ENCODE data around the gene PSMD1.

PSMD1 gene

DNA sequence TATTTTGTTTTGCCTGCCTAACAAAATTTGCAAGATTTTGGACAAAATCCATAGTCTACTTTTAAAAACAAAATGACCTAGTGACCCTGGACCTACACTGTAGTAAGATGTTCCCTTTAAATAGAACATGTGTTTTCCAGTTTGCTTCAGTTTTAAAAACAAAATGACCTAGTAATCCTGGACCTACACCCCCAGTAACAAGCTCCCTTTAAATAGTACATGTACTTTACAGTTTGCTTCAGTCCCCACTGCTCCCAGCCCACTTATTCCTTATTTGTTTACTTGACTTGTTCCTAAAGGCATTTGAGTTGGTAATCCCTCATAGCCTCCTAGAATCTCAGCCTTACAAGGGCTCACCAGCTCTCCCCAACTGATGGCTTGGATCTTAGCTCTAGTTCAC, 102.6 kb downstream of the PSMD1 start:
- DNase-seq, result no peak
- Mint-ChIP-seq H3K4me3 (no peak overlapping the region), H3K9me3 (no peaks in the 10 kb centered on the region), H3K27ac (no peak overlapping the region), H3K36me3 (peaks cover 19% of the 10 kb centered on the region), H3K4me1 (peaks cover 13% of the 10 kb centered on the region), H3K27me3 (no peaks in the 10 kb centered on the region)
- CTCF ChIA-PET, result no interaction called here

DNA sequence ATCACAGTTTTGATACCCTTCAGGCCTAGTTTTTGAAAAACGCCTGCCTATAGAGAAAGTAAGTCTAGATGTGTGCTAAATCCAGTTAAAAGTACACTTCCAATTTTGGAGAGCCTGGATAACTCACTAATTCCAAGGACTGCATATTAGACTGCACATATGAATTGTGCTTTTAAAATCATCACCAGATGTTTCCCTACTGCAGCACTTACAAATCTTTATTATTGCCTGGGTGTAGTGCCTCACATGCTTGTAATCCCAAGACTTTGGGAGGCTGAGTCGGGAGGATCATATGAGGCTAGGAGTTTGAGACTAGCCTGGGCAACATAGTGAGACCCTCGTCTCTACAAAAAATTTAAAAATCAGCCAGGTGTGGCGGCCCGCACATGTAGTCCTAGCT, 104.0 kb downstream of the PSMD1 start:
- Mint-ChIP-seq H3K9me3 (no peaks in the 10 kb centered on the region), H3K36me3 (peaks cover 17% of the 10 kb centered on the region), H3K4me1 (peaks cover 13% of the 10 kb centered on the region), H3K27ac (no peak overlapping the region), H3K27me3 (no peaks in the 10 kb centered on the region), H3K4me3 (no peak overlapping the region)
- no peak for DNase-seq
- CTCF ChIA-PET, result no interaction called here

DNA sequence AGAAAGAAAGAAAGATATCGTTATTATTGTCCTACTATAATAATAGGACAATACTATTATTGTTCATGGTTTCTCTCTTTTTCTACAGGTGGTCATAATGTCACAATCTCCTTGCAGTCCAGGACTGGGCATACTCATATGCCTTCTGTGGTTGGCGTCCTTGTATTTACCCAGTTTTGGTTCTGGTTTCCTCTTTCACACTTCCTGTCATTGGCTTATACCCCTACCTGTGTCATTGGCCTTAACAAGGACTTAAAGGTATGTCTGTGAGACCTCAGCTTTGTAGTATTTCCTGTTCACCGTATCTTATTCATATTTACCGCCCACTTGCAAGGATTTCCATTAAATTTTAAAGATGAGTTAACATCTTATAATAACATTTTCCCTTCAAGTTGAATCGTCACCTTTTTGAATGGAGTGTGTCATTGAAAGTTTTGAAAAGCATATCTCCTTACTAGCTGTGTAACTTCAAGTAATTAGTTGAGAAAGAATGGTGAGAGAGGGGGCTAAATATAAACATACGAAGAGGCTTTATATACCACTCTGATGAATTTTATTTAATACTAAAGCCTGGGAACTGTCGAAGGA, 104.7 kb downstream of the PSMD1 start:
- Mint-ChIP-seq H3K27ac (no peak overlapping the region), H3K9me3 (no peaks in the 10 kb centered on the region), H3K4me1 (peaks cover 13% of the 10 kb centered on the region), H3K4me3 (no peak overlapping the region), H3K27me3 (no peaks in the 10 kb centered on the region), H3K36me3 (peaks cover 16% of the 10 kb centered on the region)
- no peak for DNase-seq
- CTCF ChIA-PET, result no interaction called here

DNA sequence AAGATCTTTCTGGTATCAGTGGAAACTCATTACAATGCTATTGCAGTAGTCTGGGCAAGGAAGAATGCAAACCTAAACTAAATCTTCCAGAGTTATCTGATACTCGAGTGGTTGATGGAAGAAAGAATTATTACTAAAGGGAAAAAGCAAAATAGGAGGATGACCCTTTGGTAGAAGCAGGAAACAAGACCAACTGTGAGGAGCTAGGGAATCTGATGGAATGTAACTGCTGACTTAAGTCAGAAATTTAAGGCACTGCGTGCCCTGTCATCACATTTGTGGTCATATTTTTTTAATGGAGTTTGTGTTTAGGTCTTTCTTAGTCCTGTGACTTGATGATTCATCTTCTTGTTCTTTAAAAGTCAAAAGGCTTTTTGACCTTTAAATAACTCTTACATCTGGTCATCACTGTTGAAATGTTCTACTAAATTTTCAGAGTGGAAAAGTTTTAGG, 105.2 kb downstream of the PSMD1 start:
- H3K4me3 Mint-ChIP-seq, result no peak overlapping the region

GRCh38 chr2:231163011-231163410, 106.3 kb downstream of the PSMD1 start:
- Mint-ChIP-seq H3K4me3 (no peak overlapping the region), H3K36me3 (peaks cover 25% of the 10 kb centered on the region), H3K27me3 (no peaks in the 10 kb centered on the region), H3K27ac (no peak overlapping the region), H3K9me3 (no peaks in the 10 kb centered on the region), H3K4me1 (peaks cover 13% of the 10 kb centered on the region)
- no peak for DNase-seq
- CTCF ChIA-PET, result no interaction called here

More for the DNA sequence above, 105.2 kb downstream of the PSMD1 start:
- DNase-seq, result no peak
- H3K27me3 Mint-ChIP-seq, result no peaks in the 10 kb centered on the region
- CTCF ChIA-PET, result no interaction called here
- peaks cover 18% of the 10 kb centered on the region for H3K36me3 Mint-ChIP-seq
- peaks cover 13% of the 10 kb centered on the region for H3K4me1 Mint-ChIP-seq
- H3K9me3 Mint-ChIP-seq, result no peaks in the 10 kb centered on the region
- H3K27ac Mint-ChIP-seq, result no peak overlapping the region

GRCh38 chr2:231163414-231164095, 106.9 kb downstream of the PSMD1 start:
- DNase-seq, result no peak
- no peaks in the 10 kb centered on the region for H3K9me3 Mint-ChIP-seq
- H3K4me1 Mint-ChIP-seq, result peaks cover 13% of the 10 kb centered on the region
- peaks cover 27% of the 10 kb centered on the region for H3K36me3 Mint-ChIP-seq
- H3K4me3 Mint-ChIP-seq, result no peak overlapping the region
- CTCF ChIA-PET, result no interaction called here
- H3K27ac Mint-ChIP-seq, result no peak overlapping the region
- no peaks in the 10 kb centered on the region for H3K27me3 Mint-ChIP-seq

GRCh38 chr2:231167745-231168459, 111.2 kb downstream of the PSMD1 start:
- peaks cover 35% of the 10 kb centered on the region for H3K36me3 Mint-ChIP-seq
- H3K4me3 Mint-ChIP-seq, result no peak overlapping the region

GRCh38 chr2:231168460-231169139, 111.9 kb downstream of the PSMD1 start:
- Mint-ChIP-seq H3K36me3 (peaks cover 35% of the 10 kb centered on the region), H3K27me3 (no peaks in the 10 kb centered on the region), H3K4me3 (no peak overlapping the region), H3K27ac (no peak overlapping the region), H3K9me3 (no peaks in the 10 kb centered on the region), H3K4me1 (no peaks in the 10 kb centered on the region)
- CTCF ChIA-PET, result no interaction called here
- no peak for DNase-seq

More at GRCh38 chr2:231167745-231168459, 111.2 kb downstream of the PSMD1 start:
- Mint-ChIP-seq H3K27ac (no peak overlapping the region), H3K27me3 (no peaks in the 10 kb centered on the region), H3K9me3 (no peaks in the 10 kb centered on the region), H3K4me1 (no peaks in the 10 kb centered on the region)
- no peak for DNase-seq
- CTCF ChIA-PET, result no interaction called here

- CTCF ChIA-PET, result no interaction called here
- no peak overlapping the region for H3K4me3 Mint-ChIP-seq
- no peaks in the 10 kb centered on the region for H3K27me3 Mint-ChIP-seq
- no peak for DNase-seq
- no peaks in the 10 kb centered on the region for H3K4me1 Mint-ChIP-seq
- H3K9me3 Mint-ChIP-seq, result no peaks in the 10 kb centered on the region
- no peak overlapping the region for H3K27ac Mint-ChIP-seq
- H3K36me3 Mint-ChIP-seq, result peaks cover 35% of the 10 kb centered on the region
These were observed 112.8 kb downstream of the PSMD1 start for GRCh38 chr2:231169488-231169887.

DNA sequence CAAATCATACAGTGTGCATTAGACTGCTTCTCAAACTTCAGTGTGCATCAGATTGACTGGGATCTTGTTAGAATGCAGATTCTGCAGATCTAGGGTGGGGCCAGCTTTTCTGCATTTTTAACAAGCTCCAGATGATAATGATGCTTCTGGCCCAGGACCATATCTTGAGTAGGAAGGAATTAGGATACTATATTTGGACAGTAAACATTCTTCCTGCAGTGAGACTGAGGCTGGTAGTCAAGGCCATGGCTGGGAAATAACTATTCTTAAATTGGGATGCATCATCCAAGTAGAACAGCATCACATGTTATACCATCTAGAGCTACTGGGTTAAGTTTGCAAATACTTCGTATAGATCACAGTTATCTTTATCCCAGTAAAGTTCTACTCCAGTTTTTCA, 113.4 kb downstream of the PSMD1 start:
- peaks cover 35% of the 10 kb centered on the region for H3K36me3 Mint-ChIP-seq
- DNase-seq, result no peak
- no peaks in the 10 kb centered on the region for H3K27me3 Mint-ChIP-seq
- H3K27ac Mint-ChIP-seq, result no peak overlapping the region
- CTCF ChIA-PET, result no interaction called here
- no peaks in the 10 kb centered on the region for H3K4me1 Mint-ChIP-seq
- no peaks in the 10 kb centered on the region for H3K9me3 Mint-ChIP-seq
- no peak overlapping the region for H3K4me3 Mint-ChIP-seq

- no peak for DNase-seq
- Mint-ChIP-seq H3K4me3 (no peak overlapping the region), H3K27ac (no peak overlapping the region), H3K36me3 (peaks cover 34% of the 10 kb centered on the region), H3K4me1 (no peaks in the 10 kb centered on the region), H3K9me3 (no peaks in the 10 kb centered on the region), H3K27me3 (no peaks in the 10 kb centered on the region)
- CTCF ChIA-PET, result no interaction called here
These were observed 115.4 kb downstream of the PSMD1 start for GRCh38 chr2:231172025-231172424.

DNA sequence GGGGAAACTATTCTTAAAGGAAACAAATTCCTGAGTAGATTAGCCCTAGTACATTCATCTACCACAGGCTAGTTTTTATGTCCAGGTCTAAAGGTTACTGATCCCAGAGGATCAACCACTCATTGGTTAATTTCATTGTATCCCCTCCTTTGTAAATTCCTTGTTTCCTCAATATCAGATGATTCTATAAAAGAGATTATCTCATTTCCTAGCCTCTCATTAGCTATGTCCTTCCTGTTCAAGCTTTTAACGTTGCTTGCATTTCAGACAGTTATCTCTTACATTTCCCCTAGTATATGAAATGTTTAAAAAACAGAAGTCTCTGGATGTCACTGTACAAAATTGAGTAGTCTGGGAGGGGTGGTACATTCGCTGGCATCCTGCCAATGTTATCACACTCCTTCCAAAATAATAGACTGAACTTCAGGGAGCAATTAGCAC, 117.6 kb downstream of the PSMD1 start:
- CTCF ChIA-PET, result no interaction called here
- Mint-ChIP-seq H3K9me3 (no peaks in the 10 kb centered on the region), H3K27ac (no peak overlapping the region), H3K27me3 (no peaks in the 10 kb centered on the region), H3K4me3 (no peak overlapping the region), H3K36me3 (peaks cover 25% of the 10 kb centered on the region), H3K4me1 (peaks cover 3% of the 10 kb centered on the region)
- DNase-seq, result no peak

- H3K36me3 Mint-ChIP-seq, result peaks cover 15% of the 10 kb centered on the region
- no peak overlapping the region for H3K4me3 Mint-ChIP-seq
- peaks cover 11% of the 10 kb centered on the region for H3K4me1 Mint-ChIP-seq
- CTCF ChIA-PET, result interaction anchor here (0.6 kb wide), 1 partner anchor 55 kb away, joined by 3 read pairs; no protein-coding TSS in a partner anchor
- H3K27me3 Mint-ChIP-seq, result no peaks in the 10 kb centered on the region
- no peaks in the 10 kb centered on the region for H3K9me3 Mint-ChIP-seq
- H3K27ac Mint-ChIP-seq, result no peak overlapping the region
- no peak for DNase-seq
These were observed 119.4 kb downstream of the PSMD1 start for GRCh38 chr2:231176066-231176465.

- Mint-ChIP-seq H3K9me3 (no peaks in the 10 kb centered on the region), H3K4me1 (peaks cover 11% of the 10 kb centered on the region), H3K27ac (no peak overlapping the region), H3K4me3 (no peak overlapping the region), H3K27me3 (no peaks in the 10 kb centered on the region), H3K36me3 (peaks cover 12% of the 10 kb centered on the region)
- CTCF ChIA-PET, result no interaction called here
- DNase-seq, result no peak
These were observed 120.7 kb downstream of the PSMD1 start for GRCh38 chr2:231177156-231178025.
